Activated T-cell treated with anti-CD3 and anti-CD28 coated beads, Interleukin-2, amount 50 U/mL, for 72 hours (primary cell): ENCODE data around the gene BLCAP. TPM values are rescaled to one million over a fixed set of nuclear protein-coding genes. Genes with fewer than 3 reads are reported as not detected.
"Not testable (repeated sequence)": the region's sequence is repeated elsewhere in the genome, so short reads cannot be mapped to it uniquely, and the experiment has no call there.

Experiments
- ATAC-seq, 2 donors: fragments of 150-1000 bp; cut with Tn5 transposase; replicated peaks in 1 of 2; 2 replicates each; pipeline ENCODE4 v1.10.0; 2021; ENCODE audit warnings: moderate library complexity in 2 of 2, mild to moderate bottlenecking in 1 of 2
- DNase-seq, 2 donors: peaks; one replicate each; pipeline ENCODE4 v3.0.0; 2021 to 2022; ENCODE audit warnings: mixed read lengths in 1 of 2
- H3K27ac Mint-ChIP-seq: one replicate; pipeline ENCODE4 v1.8.0; 2022; ENCODE audit warnings: mild to moderate bottlenecking, moderate library complexity, mixed read lengths
- H3K27me3 Mint-ChIP-seq: one replicate; pipeline ENCODE4 v1.8.0; 2022; ENCODE audit warnings: low read depth, mixed read lengths
- H3K36me3 Mint-ChIP-seq, 2 donors: one replicate each; pipeline ENCODE4 v1.8.0; 2022; ENCODE audit warnings: mixed read lengths in 2 of 2, mild to moderate bottlenecking in 1 of 2; ENCODE audit not compliant: insufficient read depth in 2 of 2
- H3K4me1 Mint-ChIP-seq: one replicate; pipeline ENCODE4 v1.8.0; 2022; ENCODE audit warnings: low read depth, mixed read lengths
- H3K4me3 Mint-ChIP-seq, 2 donors: one replicate each; pipeline ENCODE4 v1.8.0; 2022; ENCODE audit warnings: mild to moderate bottlenecking in 2 of 2, mixed read lengths in 2 of 2, moderate library complexity in 2 of 2
- H3K9me3 Mint-ChIP-seq, 2 donors: one replicate each; pipeline ENCODE4 v1.8.0; 2022; ENCODE audit warnings: mixed read lengths in 2 of 2
- total RNA-seq, 2 donors: library from RNA; stranded (reverse); gene quantifications; one replicate each; pipeline ENCODE4 v1.2.3, GENCODE V29; 2022

The BLCAP gene
- 10 to 100 TPM; 35.5 to 39.2 TPM for total RNA-seq

GRCh38 chr20:37527638-37528445 is at the start of gene BLCAP:
TSS of gene BLCAP (minus strand) at chr20:37527876. CDS start at chr20:37519174, 8,702 bp downstream.
- Mint-ChIP-seq H3K9me3 (no peaks in the 10 kb centered on the region), H3K27me3 (no peaks in the 10 kb centered on the region), H3K27ac (peak within 1 kb of the TSS; percentile 100), H3K4me1 (peaks cover 48% of the 10 kb centered on the region), H3K4me3 (peak within 1 kb of the TSS; percentile 88 to 90), H3K36me3 (peaks cover 1 to 2% of the 10 kb centered on the region in 2 donors)
- ATAC-seq = peak; percentile 92 to 93
- DNase-seq = peak; percentile 91 to 96

GRCh38 chr20:37577436-37577835 is 49.8 kb upstream of the BLCAP start:
- not testable (repeated sequence) for ATAC-seq, H3K4me1 Mint-ChIP-seq, DNase-seq, H3K4me3 Mint-ChIP-seq, H3K36me3 Mint-ChIP-seq, H3K9me3 Mint-ChIP-seq, H3K27ac Mint-ChIP-seq
- peaks cover 33% of the 10 kb centered on the region for H3K27me3 Mint-ChIP-seq

- Mint-ChIP-seq H3K4me1 (no peaks in the 10 kb centered on the region), H3K9me3 (no peaks in the 10 kb centered on the region)
Measured at GRCh38 chr20:37576911-37577310, 49.2 kb upstream of the BLCAP start.

GRCh38 chr20:37575884-37576283 is 48.2 kb upstream of the BLCAP start:
- Mint-ChIP-seq H3K9me3 (no peaks in the 10 kb centered on the region), H3K27me3 (peaks cover 33% of the 10 kb centered on the region), H3K4me1 (no peaks in the 10 kb centered on the region), H3K36me3 (no peaks in the 10 kb centered on the region), H3K27ac (no peak overlapping the region), H3K4me3 (no peak overlapping the region)
- DNase-seq (no peak), ATAC-seq (no peak)

More at GRCh38 chr20:37576911-37577310, 49.2 kb upstream of the BLCAP start:
- H3K27me3 Mint-ChIP-seq = peaks cover 33% of the 10 kb centered on the region
- ATAC-seq = no peak
- no peak overlapping the region for H3K27ac Mint-ChIP-seq
- no peaks in the 10 kb centered on the region for H3K36me3 Mint-ChIP-seq
- DNase-seq = no peak
- no peak overlapping the region for H3K4me3 Mint-ChIP-seq

GRCh38 chr20:37574199-37574890 is 46.7 kb upstream of the BLCAP start:
- Mint-ChIP-seq H3K27me3 (peaks cover 42% of the 10 kb centered on the region), H3K4me1 (no peaks in the 10 kb centered on the region), H3K4me3 (no peak overlapping the region), H3K36me3 (no peaks in the 10 kb centered on the region), H3K27ac (no peak overlapping the region), H3K9me3 (no peaks in the 10 kb centered on the region)
- ATAC-seq = no peak
- DNase-seq = no peak

- Mint-ChIP-seq H3K4me1 (no peaks in the 10 kb centered on the region), H3K27ac (no peak overlapping the region), H3K36me3 (no peaks in the 10 kb centered on the region), H3K4me3 (no peak overlapping the region), H3K9me3 (no peaks in the 10 kb centered on the region), H3K27me3 (peaks cover 49% of the 10 kb centered on the region)
- ATAC-seq = no peak
- DNase-seq = no peak
Measured at GRCh38 chr20:37573626-37574198, 46.0 kb upstream of the BLCAP start.

GRCh38 chr20:37571033-37571432 is 43.4 kb upstream of the BLCAP start:
- Mint-ChIP-seq H3K27me3 (peaks cover 55% of the 10 kb centered on the region), H3K9me3 (no peaks in the 10 kb centered on the region), H3K27ac (no peak overlapping the region), H3K36me3 (no peaks in the 10 kb centered on the region), H3K4me1 (peaks cover 7% of the 10 kb centered on the region), H3K4me3 (no peak overlapping the region)
- DNase-seq = no peak
- no peak for ATAC-seq

GRCh38 chr20:37570419-37570818 is 42.7 kb upstream of the BLCAP start:
- Mint-ChIP-seq H3K4me1 (peaks cover 7% of the 10 kb centered on the region), H3K9me3 (no peaks in the 10 kb centered on the region), H3K27me3 (peaks cover 60% of the 10 kb centered on the region), H3K4me3 (no peak overlapping the region), H3K27ac (no peak overlapping the region), H3K36me3 (no peaks in the 10 kb centered on the region)
- no peak for DNase-seq
- ATAC-seq = no peak

GRCh38 chr20:37567671-37568588 is 40.3 kb upstream of the BLCAP start:
- no peak overlapping the region for H3K4me3 Mint-ChIP-seq
- H3K9me3 Mint-ChIP-seq = no peaks in the 10 kb centered on the region
- no peak for DNase-seq
- peaks cover 54% of the 10 kb centered on the region for H3K27me3 Mint-ChIP-seq
- no peak for ATAC-seq
- H3K27ac Mint-ChIP-seq = peak overlapping the region; percentile 58
- peaks cover 7% of the 10 kb centered on the region for H3K4me1 Mint-ChIP-seq
- H3K36me3 Mint-ChIP-seq = no peaks in the 10 kb centered on the region

- Mint-ChIP-seq H3K36me3 (no peaks in the 10 kb centered on the region), H3K27me3 (peaks cover 53% of the 10 kb centered on the region), H3K27ac (no peak overlapping the region), H3K4me1 (peaks cover 7% of the 10 kb centered on the region), H3K9me3 (no peaks in the 10 kb centered on the region), H3K4me3 (no peak overlapping the region)
- no peak for DNase-seq
- no peak for ATAC-seq
Measured at GRCh38 chr20:37567331-37567665, 39.6 kb upstream of the BLCAP start.

GRCh38 chr20:37566590-37567330 is 39.1 kb upstream of the BLCAP start:
- Mint-ChIP-seq H3K9me3 (no peaks in the 10 kb centered on the region), H3K36me3 (no peaks in the 10 kb centered on the region), H3K4me1 (peaks cover 7% of the 10 kb centered on the region), H3K27ac (no peak overlapping the region), H3K4me3 (no peak overlapping the region), H3K27me3 (peaks cover 58% of the 10 kb centered on the region)
- no peak for DNase-seq
- no peak for ATAC-seq

- H3K9me3 Mint-ChIP-seq = no peaks in the 10 kb centered on the region
- no peak for DNase-seq
- H3K27ac Mint-ChIP-seq = no peak overlapping the region
- H3K36me3 Mint-ChIP-seq = no peaks in the 10 kb centered on the region
- H3K27me3 Mint-ChIP-seq = peaks cover 62% of the 10 kb centered on the region
- peaks cover 7% of the 10 kb centered on the region for H3K4me1 Mint-ChIP-seq
- ATAC-seq = no peak
- no peak overlapping the region for H3K4me3 Mint-ChIP-seq
Measured at GRCh38 chr20:37565134-37565811, 37.6 kb upstream of the BLCAP start.
